Activated T-helper 17 cell treated with anti-CD3 and anti-CD28 coated beads, Interleukin-2, amount 50 U/mL, for 72 hours (primary cell): Measurements from ENCODE around the gene ERFL. TPM values are rescaled to one million over a fixed set of nuclear protein-coding genes. Genes with fewer than 3 reads are reported as not detected.
"Not testable (repeated sequence)": the region's sequence is repeated elsewhere in the genome, so short reads cannot be mapped to it uniquely, and the experiment has no call there.

Experiments
- ATAC-seq: fragments of 150-1000 bp; cut with Tn5 transposase; replicated peaks from 2 replicates; pipeline ENCODE4 v1.10.0; 2021; ENCODE audit warnings: mild to moderate bottlenecking, moderate library complexity
- H3K27ac Mint-ChIP-seq: one replicate; pipeline ENCODE4 v1.8.0; 2022; ENCODE audit warnings: mixed read lengths
- H3K27me3 Mint-ChIP-seq: one replicate; pipeline ENCODE4 v1.8.0; 2022; ENCODE audit warnings: mixed read lengths
- H3K36me3 Mint-ChIP-seq: one replicate; pipeline ENCODE4 v1.8.0; 2022; ENCODE audit warnings: low read depth, mild to moderate bottlenecking, mixed read lengths
- H3K4me1 Mint-ChIP-seq: one replicate; pipeline ENCODE4 v1.8.0; 2022; ENCODE audit warnings: mixed read lengths
- H3K4me3 Mint-ChIP-seq: one replicate; pipeline ENCODE4 v1.8.0; 2022; ENCODE audit warnings: mild to moderate bottlenecking, mixed read lengths
- H3K9me3 Mint-ChIP-seq: one replicate; pipeline ENCODE4 v1.8.0; 2022; ENCODE audit warnings: mixed read lengths
- total RNA-seq, 2 donors: library from RNA; stranded (reverse); gene quantifications; one replicate each; pipeline ENCODE4 v1.2.3, GENCODE V29; 2022

The ERFL gene
- total RNA-seq, 2 donors from 2014 or later: 0.89 to 2.1 TPM

- Mint-ChIP-seq H3K27ac (peak overlapping the region; percentile 29), H3K4me3 (no peak overlapping the region), H3K4me1 (peaks cover 20% of the 10 kb centered on the region), H3K9me3 (no peaks in the 10 kb centered on the region), H3K36me3 (peaks cover 24% of the 10 kb centered on the region), H3K27me3 (no peaks in the 10 kb centered on the region)
- no peak for ATAC-seq
Measured at GRCh38 chr19:41879670-41880328, 48.5 kb downstream of the ERFL start.

DNA sequence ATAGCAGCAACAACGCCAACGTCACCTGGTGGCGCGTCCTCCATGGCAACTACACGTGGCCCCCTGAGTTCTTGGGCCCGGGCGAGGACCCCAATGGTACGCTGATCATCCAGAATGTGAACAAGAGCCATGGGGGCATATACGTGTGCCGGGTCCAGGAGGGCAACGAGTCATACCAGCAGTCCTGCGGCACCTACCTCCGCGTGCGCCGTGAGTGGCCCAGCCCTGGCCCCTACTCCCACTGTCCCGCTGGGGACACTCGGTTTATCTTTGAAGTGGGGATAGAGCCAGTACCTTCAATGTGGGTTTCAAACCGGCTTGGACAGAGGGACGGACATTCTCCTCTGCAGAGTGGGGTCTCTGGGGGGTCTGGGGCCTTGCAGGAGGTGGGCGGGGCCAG lies 49.2 kb downstream of the ERFL start:
- no peaks in the 10 kb centered on the region for H3K9me3 Mint-ChIP-seq
- H3K4me1 Mint-ChIP-seq: peaks cover 20% of the 10 kb centered on the region
- no peak for ATAC-seq
- peaks cover 17% of the 10 kb centered on the region for H3K36me3 Mint-ChIP-seq
- no peak overlapping the region for H3K4me3 Mint-ChIP-seq
- H3K27me3 Mint-ChIP-seq: no peaks in the 10 kb centered on the region
- peak overlapping the region; percentile 29 for H3K27ac Mint-ChIP-seq

DNA sequence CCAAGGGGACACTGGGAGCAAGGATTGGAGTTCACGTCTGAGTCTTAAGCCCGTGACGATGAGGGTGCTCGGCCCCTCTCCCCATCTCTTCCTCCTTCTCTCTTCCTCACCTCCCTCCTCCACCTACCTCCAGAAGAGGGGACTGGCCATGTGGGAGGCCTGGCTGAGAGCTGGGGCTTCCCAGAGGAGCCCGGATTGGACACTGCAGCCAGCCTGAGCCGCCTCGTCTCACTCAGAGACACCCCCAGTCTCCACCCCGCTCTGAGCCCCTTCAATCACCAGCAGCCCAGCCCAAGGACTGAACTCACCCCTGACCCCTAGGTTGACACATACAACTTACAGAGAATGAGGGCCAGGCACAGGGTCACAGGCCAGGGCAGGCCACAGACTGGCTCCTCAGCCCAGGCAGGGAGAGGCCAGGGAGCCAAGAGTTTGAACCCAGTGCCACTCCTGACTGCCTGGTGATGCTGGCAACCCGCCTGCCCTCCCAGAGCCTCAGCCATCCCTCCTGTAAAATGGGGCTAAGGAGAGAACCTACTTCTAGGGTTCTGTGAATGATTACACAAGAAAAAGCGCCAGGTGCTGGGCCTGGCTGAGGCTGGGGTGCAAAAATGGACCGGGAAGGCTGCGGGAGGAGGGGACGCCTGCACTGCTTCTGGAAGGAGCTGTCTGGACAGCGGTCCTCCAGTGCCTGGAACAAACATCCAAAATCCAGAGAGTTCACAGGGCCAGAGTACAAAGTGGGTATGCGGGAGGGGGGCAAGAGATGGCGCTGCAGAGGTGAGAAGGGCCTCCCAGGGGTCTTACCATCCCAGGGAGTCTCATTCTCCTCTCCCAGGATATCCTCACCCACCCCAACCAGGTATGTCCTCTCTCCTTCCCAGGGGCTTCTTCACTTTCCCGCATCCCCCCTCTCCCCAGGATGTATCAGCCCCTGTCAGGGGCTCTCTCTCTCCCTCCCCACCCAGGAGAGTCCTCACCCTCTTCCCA lies 50.0 kb downstream of the ERFL start:
- Mint-ChIP-seq H3K9me3 (no peaks in the 10 kb centered on the region), H3K27ac (peak overlapping the region; percentile 29), H3K27me3 (no peaks in the 10 kb centered on the region), H3K36me3 (peaks cover 11% of the 10 kb centered on the region), H3K4me3 (no peak overlapping the region), H3K4me1 (peaks cover 23% of the 10 kb centered on the region)
- no peak for ATAC-seq

- H3K36me3 Mint-ChIP-seq: peaks cover 14% of the 10 kb centered on the region
- H3K4me3 Mint-ChIP-seq: peak within 1 kb of the TSS; percentile 65
- no peaks in the 10 kb centered on the region for H3K9me3 Mint-ChIP-seq
- no peaks in the 10 kb centered on the region for H3K27me3 Mint-ChIP-seq
- peaks cover 20% of the 10 kb centered on the region for H3K4me1 Mint-ChIP-seq
- no peak for ATAC-seq
- H3K27ac Mint-ChIP-seq: peak within 1 kb of the TSS; percentile 83
Measured at GRCh38 chr19:41876847-41877832, 51.1 kb downstream of the ERFL start, which contains the start of gene CD79A. Gene CD79A, plus strand, starts transcription at chr19:41877279. Its CDS starts 26 bp downstream, at chr19:41877305.

DNA sequence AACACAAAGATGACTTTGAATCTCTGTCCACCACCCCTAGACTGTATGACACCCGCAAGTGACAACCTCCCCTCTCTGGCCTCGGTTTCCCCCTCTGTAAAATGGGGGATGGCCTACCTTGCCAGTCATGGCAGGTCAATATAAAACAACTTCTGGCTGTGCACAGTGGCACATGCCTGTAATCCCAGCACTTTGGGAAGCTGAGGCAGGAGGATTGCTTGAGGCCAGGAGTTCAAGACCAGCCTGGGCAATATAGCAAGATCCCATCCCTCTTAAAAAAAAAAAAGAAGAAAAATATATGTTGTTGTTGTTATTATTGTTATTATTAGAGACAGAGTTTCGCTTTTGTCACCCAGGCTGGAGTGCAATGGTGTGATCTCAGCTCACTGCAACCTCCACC lies 52.3 kb downstream of the ERFL start:
- ATAC-seq, H3K27me3 Mint-ChIP-seq, H3K9me3 Mint-ChIP-seq: not testable (repeated sequence)
- Mint-ChIP-seq H3K27ac (peak overlapping the region; percentile 83), H3K36me3 (peaks cover 24% of the 10 kb centered on the region), H3K4me3 (peak overlapping the region; percentile 65), H3K4me1 (peaks cover 29% of the 10 kb centered on the region)

DNA sequence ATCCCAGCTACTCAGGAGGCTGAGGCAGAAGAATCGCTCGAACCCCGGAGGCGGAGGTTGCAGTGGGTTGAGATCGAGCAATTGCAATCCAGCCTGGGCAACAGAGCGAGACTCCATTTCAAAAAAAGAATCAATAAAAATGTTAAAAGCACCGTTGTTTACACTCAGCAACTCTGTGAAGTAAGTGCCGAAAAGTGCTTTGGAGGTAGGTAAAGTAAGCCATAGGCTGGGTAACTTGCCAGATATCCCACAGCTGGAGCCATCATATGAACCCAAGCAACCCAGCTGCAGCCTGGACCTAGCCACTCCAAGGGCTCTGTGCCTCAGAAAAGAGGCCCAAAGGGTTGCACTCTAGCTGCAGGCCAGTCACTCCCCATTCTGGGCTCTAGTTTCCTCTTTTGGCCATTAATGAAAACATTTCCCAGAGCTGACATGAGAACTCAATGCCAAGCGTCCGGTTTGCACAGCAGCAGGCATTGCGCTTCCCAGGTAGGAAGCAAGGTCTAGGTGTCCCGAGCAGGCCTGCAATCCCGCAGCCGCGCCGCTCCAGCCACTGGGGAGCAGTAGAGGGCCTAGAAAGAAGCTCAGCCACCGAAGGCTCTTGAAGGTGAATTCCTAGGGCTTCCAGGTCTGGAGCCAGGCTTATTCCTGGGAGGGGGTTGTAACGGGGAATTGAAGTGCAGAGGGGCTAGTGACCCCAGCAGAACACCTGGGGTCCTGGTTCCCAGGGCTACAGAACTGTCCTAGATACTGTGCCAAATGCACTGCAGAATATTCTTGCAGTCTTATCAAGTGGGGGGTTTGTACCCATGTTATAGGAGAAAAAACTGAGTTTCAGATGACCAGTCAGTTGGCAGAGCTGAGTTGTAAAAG lies 55.2 kb downstream of the ERFL start:
- peak overlapping the region; percentile 84 for H3K4me3 Mint-ChIP-seq
- H3K27ac Mint-ChIP-seq: peak overlapping the region; percentile 63
- no peaks in the 10 kb centered on the region for H3K27me3 Mint-ChIP-seq
- peaks cover 53% of the 10 kb centered on the region for H3K36me3 Mint-ChIP-seq
- H3K9me3 Mint-ChIP-seq: no peaks in the 10 kb centered on the region
- H3K4me1 Mint-ChIP-seq: peaks cover 43% of the 10 kb centered on the region
- ATAC-seq: no peak

GRCh38 chr19:41872384-41872774 lies 55.9 kb downstream of the ERFL start:
- Mint-ChIP-seq H3K36me3 (peaks cover 60% of the 10 kb centered on the region), H3K4me1 (peaks cover 45% of the 10 kb centered on the region), H3K4me3 (peak overlapping the region; percentile 84), H3K9me3 (no peaks in the 10 kb centered on the region), H3K27ac (no peak overlapping the region), H3K27me3 (no peaks in the 10 kb centered on the region)
- ATAC-seq: no peak

GRCh38 chr19:41871573-41872383 lies 56.5 kb downstream of the ERFL start:
- peaks cover 66% of the 10 kb centered on the region for H3K36me3 Mint-ChIP-seq
- peak overlapping the region; percentile 98 for H3K27ac Mint-ChIP-seq
- peak overlapping the region; percentile 84 for H3K4me3 Mint-ChIP-seq
- peaks cover 43% of the 10 kb centered on the region for H3K4me1 Mint-ChIP-seq
- no peaks in the 10 kb centered on the region for H3K27me3 Mint-ChIP-seq
- peak; percentile 84 for ATAC-seq
- no peaks in the 10 kb centered on the region for H3K9me3 Mint-ChIP-seq

DNA sequence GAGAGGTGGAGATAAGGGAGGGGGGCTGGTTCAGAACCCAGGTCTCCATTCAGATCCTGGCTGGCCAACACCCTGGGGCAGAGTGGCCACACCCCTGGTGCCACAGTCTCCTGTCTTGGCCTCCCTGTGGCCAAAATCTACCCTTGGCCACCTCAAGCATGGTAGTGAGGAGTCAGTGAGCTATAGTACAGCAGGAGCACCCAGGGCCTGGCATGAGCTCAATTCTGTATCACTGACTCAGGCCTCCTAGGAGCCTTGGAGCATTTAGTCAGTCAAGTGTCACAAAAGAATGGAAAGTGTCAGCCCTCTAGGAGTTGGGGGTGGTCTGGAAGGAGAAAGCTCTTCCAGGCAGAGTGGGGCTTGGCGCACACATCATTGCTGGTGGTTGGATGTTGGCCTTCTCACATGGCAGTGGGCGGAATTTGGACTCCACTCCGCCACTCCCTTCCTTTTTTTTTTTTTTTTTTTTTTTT lies 57.8 kb downstream of the ERFL start:
- Mint-ChIP-seq H3K36me3 (peaks cover 79% of the 10 kb centered on the region), H3K4me3 (peak overlapping the region; percentile 84), H3K9me3 (no peaks in the 10 kb centered on the region), H3K27me3 (no peaks in the 10 kb centered on the region), H3K27ac (peak overlapping the region; percentile 98), H3K4me1 (peaks cover 42% of the 10 kb centered on the region)
- peak; percentile 54 for ATAC-seq

- no peaks in the 10 kb centered on the region for H3K9me3 Mint-ChIP-seq
- peak overlapping the region; percentile 98 for H3K27ac Mint-ChIP-seq
- H3K4me3 Mint-ChIP-seq: peak overlapping the region; percentile 84
- H3K27me3 Mint-ChIP-seq: no peaks in the 10 kb centered on the region
- peaks cover 89% of the 10 kb centered on the region for H3K36me3 Mint-ChIP-seq
- peaks cover 41% of the 10 kb centered on the region for H3K4me1 Mint-ChIP-seq
- no peak for ATAC-seq
Measured at GRCh38 chr19:41869374-41869955, 58.8 kb downstream of the ERFL start.

- H3K27ac Mint-ChIP-seq: no peak overlapping the region
- peak overlapping the region; percentile 84 for H3K4me3 Mint-ChIP-seq
- no peak for ATAC-seq
- no peaks in the 10 kb centered on the region for H3K27me3 Mint-ChIP-seq
- no peaks in the 10 kb centered on the region for H3K9me3 Mint-ChIP-seq
- peaks cover 46% of the 10 kb centered on the region for H3K4me1 Mint-ChIP-seq
- H3K36me3 Mint-ChIP-seq: peaks cover 94% of the 10 kb centered on the region
Measured at GRCh38 chr19:41868989-41869300, 59.3 kb downstream of the ERFL start.
